GM12878 (cell line): Measurements from ENCODE around the gene TNFSF9. TPM values are rescaled to one million over a fixed set of nuclear protein-coding genes. Genes with fewer than 3 reads are reported as not detected.

Source experiments
- ATAC-seq: fragments of 200-7000 bp; cut with Tn5 transposase; 3 replicates; pipeline ENCODE4 v1.9.1; 2020; ENCODE audit warnings: mild to moderate bottlenecking, moderate library complexity
- BruUV-seq: library from RNA; stranded (reverse); fragments of 400-500 nt; replicated peaks from 2 replicates; lab custom pipeline; 2021; lab: Mats Ljungman, UMichigan
- CTCF ChIA-PET: fragments of 300-600 bp; sonication (Branson Sonifier 250); formaldehyde crosslinking; extraction: SDS; loops from one replicate; lab custom pipeline; 2021; ENCODE audit warnings: inconsistent platforms; lab: Yijun Ruan, JAX
- POLR2A ChIA-PET: fragments of 350-600 bp; formaldehyde crosslinking; extraction: SDS; loops from one replicate; lab custom pipeline; 2021; ENCODE audit warnings: inconsistent platforms; lab: Charles Lee
- RAD21 ChIA-PET: fragments of 300-600 bp; sonication (Branson Sonifier 250); formaldehyde crosslinking; loops from one replicate; lab custom pipeline; 2023; ENCODE audit warnings: antibody characterized with exemption; ENCODE audit not compliant: unreplicated experiment; lab: Charles Lee
- SMC1A ChIA-PET: fragments of 300-600 bp; sonication (Branson Sonifier 250); formaldehyde crosslinking; loops from one replicate; lab custom pipeline; 2023; ENCODE audit not compliant: unreplicated experiment, uncharacterized antibody; lab: Charles Lee
- DNase-seq: peaks from one replicate; pipeline ENCODE4 v3.0.0-alpha.2; 2011; ENCODE audit warnings: low read depth, low spot score
- FAIRE-seq: peaks from 3 replicates; lab custom pipeline; 2011; peaks lifted over from hg19 to GRCh38; lab: Jason Lieb, UNC
- H2AFZ ChIP-seq: 2 replicates; pipeline ENCODE4 v1.6.0; 2011; ENCODE audit warnings: low read depth, low read length, control low read depth; ENCODE audit not compliant: control insufficient read depth
- H3K27ac ChIP-seq: 2 replicates; pipeline ENCODE4 v1.5.1; 2011; ENCODE audit warnings: control low read depth; ENCODE audit not compliant: control insufficient read depth, insufficient read depth
- H3K27me3 ChIP-seq, 2 experiments: replicated peaks in 1 of 2; 2 replicates each; pipeline versions ENCODE4 v1.6.0 to v1.6.1; 2011; ENCODE audit warnings: low read length in 1 of 2; ENCODE audit not compliant: control insufficient read depth in 2 of 2, insufficient read depth in 2 of 2
- H3K36me3 ChIP-seq, 2 experiments: 2 replicates each; pipeline ENCODE4 v1.5.1; 2011; ENCODE audit warnings: low read length in 1 of 2; ENCODE audit not compliant: control insufficient read depth in 2 of 2, insufficient read depth in 2 of 2
- H3K4me1 ChIP-seq: 2 replicates; pipeline ENCODE4 v1.6.1; 2011; ENCODE audit warnings: mild to moderate bottlenecking, low read length, moderate library complexity, mixed read lengths; ENCODE audit not compliant: control insufficient read depth, insufficient read depth
- H3K4me2 ChIP-seq: 2 replicates; pipeline ENCODE4 v1.6.0; 2011; ENCODE audit warnings: control low read depth; ENCODE audit not compliant: control insufficient read depth, insufficient read depth
- H3K4me3 ChIP-seq: fragments of 200-600 bp; sonication (generic); 2 replicates; pipeline ENCODE4 v1.5.1; 2016
- H3K79me2 ChIP-seq: 2 replicates; pipeline ENCODE4 v1.6.0; 2011; ENCODE audit warnings: low read length; ENCODE audit not compliant: control insufficient read depth, insufficient read depth
- H3K9ac ChIP-seq: 2 replicates; pipeline ENCODE4 v1.8.0; 2011; ENCODE audit warnings: low read length, control low read depth, mixed read lengths; ENCODE audit not compliant: control insufficient read depth, insufficient read depth
- H3K9me3 ChIP-seq: replicated peaks from 3 replicates; pipeline ENCODE4 v1.5.1; 2011; ENCODE audit warnings: mild to moderate bottlenecking, low read length; ENCODE audit not compliant: control insufficient read depth, insufficient read depth
- H4K20me1 ChIP-seq: 2 replicates; pipeline ENCODE4 v1.6.0; 2011; ENCODE audit not compliant: control insufficient read depth, insufficient read depth
- CEBPB ChIP-seq, 2 experiments: fragments of 150-350 bp in 1 of 2; IDR thresholded peaks; 2 replicates each; pipeline ENCODE4 v1.6.1; 2012 to 2014; ENCODE audit warnings: low read depth in 2 of 2, low read length in 2 of 2, borderline replicate concordance in 1 of 2, inconsistent platforms in 1 of 2
- GABPA ChIP-seq: IDR thresholded peaks from 2 replicates; pipeline ENCODE4 v1.6.1; 2014; ENCODE audit warnings: antibody characterized with exemption, low read depth, mild to moderate bottlenecking, inconsistent platforms
- PAX8 ChIP-seq: fragments of 450-650 bp; IDR thresholded peaks from 2 replicates; pipeline ENCODE4 v1.6.1; 2017; ENCODE audit warnings: mild to moderate bottlenecking, moderate library complexity
- RELA ChIP-seq: fragments of 450-650 bp; IDR thresholded peaks from 2 replicates; pipeline ENCODE4 v1.8.0; 2014; ENCODE audit warnings: borderline replicate concordance; ENCODE audit not compliant: partially characterized antibody
- TBL1XR1 ChIP-seq: IDR thresholded peaks from 2 replicates; pipeline ENCODE4 v1.6.1; 2012; ENCODE audit warnings: low read depth, low read length, improper control_type of control experiment
- WGBS: methylation state at CpG from one replicate; pipeline ENCODE4 v1.1.6; 2016; ENCODE audit warnings: low lambda C conversion rate; ENCODE audit not compliant: insufficient replicate concordance, insufficient coverage; ENCODE audit errors: missing lambda C conversion rate; 5-methylcytosine and 5-hydroxymethylcytosine counted together
- in situ Hi-C: fragments of 300-500 bp; cut with MboI; formaldehyde crosslinking; loops from 9 replicates; pipeline ENCODE4 v1.14.3; 2018; ENCODE audit warnings: mixed read lengths
- intact Hi-C: fragments of 100-400 bp; cut with micrococcal nuclease; formaldehyde crosslinking; loops from one replicate; pipeline ENCODE4 v1.14.2; 2022; ENCODE audit not compliant: unreplicated experiment
- polyA plus RNA-seq, 11 experiments: library from polyadenylated mRNA; depleted of rRNA in 4 of 11; unstranded in 6 of 11; stranded (reverse) in 5 of 11; fragments of >200 nt; fragmentation: Nextera tagmentation in 4 of 11; fragmentation: Illumina TruSeq in 1 of 11; extraction: Ambion mirVana in 4 of 11; extraction: Trizol in 1 of 11; gene quantifications; 1 replicate in 1 of 11; 2 replicates in 10 of 11; pipeline versions ENCODE4 v1.2.1 to v1.2.3, GENCODE V29; 2011 to 2016; ENCODE audit warnings: inconsistent platforms in 2 of 11, missing spikeins in 2 of 11, low read depth in 1 of 11
- total RNA-seq, 4 experiments: library from RNA; depleted of rRNA in 3 of 4; stranded (reverse); fragments of >200 nt in 3 of 4; fragmentation: Illumina TruSeq in 1 of 4; extraction: Trizol in 1 of 4; gene quantifications; 2 replicates each; pipeline versions ENCODE4 v1.2.1 to v1.2.3, GENCODE V29; 2013 to 2021
- TF ChIP-seq, protein P1 (sequence below): fragments of 450-650 bp; IDR thresholded peaks from 2 replicates; pipeline ENCODE4 v1.6.1; 2016; ENCODE audit warnings: mild to moderate bottlenecking

Gene TNFSF9
- total and polyA plus RNA-seq, 10 of the 15 experiments (the other 5 are each of a cell fraction or from before 2014, with no cell fraction given), result 6.2 to 75.3 (median 22.1) TPM

DNA sequence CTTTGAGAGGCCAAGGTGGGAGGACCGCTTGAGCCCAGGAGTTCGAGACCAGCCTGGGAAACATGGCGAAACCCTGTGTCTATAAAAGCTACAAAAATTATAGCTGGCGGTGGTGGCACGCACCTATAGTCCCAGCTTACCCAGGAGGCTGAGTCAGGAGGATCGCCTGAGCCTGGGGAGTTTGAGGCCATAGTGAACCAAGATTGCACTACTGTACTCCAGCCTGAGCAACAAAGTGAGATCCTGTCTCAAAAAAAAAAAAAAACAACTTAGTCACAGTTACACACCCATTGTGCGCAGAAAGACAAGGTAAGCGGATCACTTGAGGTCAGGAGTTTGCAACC is 48.5 kb upstream of the TNFSF9 start:
- Histone ChIP-seq H3K9me3 (no peaks in the 10 kb centered on the region; the same call in 2 of the 3 replicates), H3K27ac (peak overlapping the region; percentile 93), H3K4me1 (peaks cover 10% of the 10 kb centered on the region), H3K27me3 (no peaks in the 10 kb centered on the region), H2AFZ (peak overlapping the region; percentile 82), H3K4me3 (peak overlapping the region; percentile 69; the same call in 1 of the 2 replicates), H3K79me2 (peaks cover 16% of the 10 kb centered on the region), H3K9ac (peak overlapping the region; percentile 99), H3K36me3 (no peaks in the 10 kb centered on the region; a peak in 1 of 4 replicates), H3K4me2 (peak overlapping the region; percentile 89), H4K20me1 (no peaks in the 10 kb centered on the region)
- ChIA-PET POLR2A (interaction anchor here (0.7 to 1.9 kb wide), 8 partner anchors 9 to 337 kb away, joined by 3 to 7 read pairs (median 4); partner anchors contain the start of genes ALKBH7 and VAV1), SMC1A (interaction anchor here (1.2 to 2.1 kb wide), 4 partner anchors 10 to 36 kb away, joined by 3 to 5 read pairs (median 4); no protein-coding TSS in a partner anchor), CTCF (interaction anchor here (0.7 to 3.4 kb wide), 10 partner anchors 9 to 356 kb away, joined by 3 to 26 read pairs (median 6); partner anchors contain the start of genes ALKBH7, KHSRP and SLC25A23), RAD21 (interaction anchor here (1.4 to 2.4 kb wide), 5 partner anchors 8 to 142 kb away, joined by 3 to 18 read pairs (median 5); partner anchors contain the start of genes KHSRP and TUBB4A)
- no peak for DNase-seq
- no TSS peak for BruUV-seq
- ATAC-seq, result no peak
- FAIRE-seq, result no peak
- intact Hi-C loops, result loop anchor here (1.0 kb wide), 1 partner anchor 22 kb away; no protein-coding TSS in a partner anchor
- no peak for TF ChIP-seq TBL1XR1
- TF ChIP-seq, protein P1, sequence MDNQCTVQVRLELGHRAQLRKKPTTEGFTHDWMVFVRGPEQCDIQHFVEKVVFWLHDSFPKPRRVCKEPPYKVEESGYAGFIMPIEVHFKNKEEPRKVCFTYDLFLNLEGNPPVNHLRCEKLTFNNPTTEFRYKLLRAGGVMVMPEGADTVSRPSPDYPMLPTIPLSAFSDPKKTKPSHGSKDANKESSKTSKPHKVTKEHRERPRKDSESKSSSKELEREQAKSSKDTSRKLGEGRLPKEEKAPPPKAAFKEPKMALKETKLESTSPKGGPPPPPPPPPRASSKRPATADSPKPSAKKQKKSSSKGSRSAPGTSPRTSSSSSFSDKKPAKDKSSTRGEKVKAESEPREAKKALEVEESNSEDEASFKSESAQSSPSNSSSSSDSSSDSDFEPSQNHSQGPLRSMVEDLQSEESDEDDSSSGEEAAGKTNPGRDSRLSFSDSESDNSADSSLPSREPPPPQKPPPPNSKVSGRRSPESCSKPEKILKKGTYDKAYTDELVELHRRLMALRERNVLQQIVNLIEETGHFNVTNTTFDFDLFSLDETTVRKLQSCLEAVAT, result peak; percentile 77; the same call in 1 of the 2 replicates
- in situ Hi-C loops, result no loop called here
- WGBS, result 89% methylated on average over 8 of the region's 8 CpGs

DNA sequence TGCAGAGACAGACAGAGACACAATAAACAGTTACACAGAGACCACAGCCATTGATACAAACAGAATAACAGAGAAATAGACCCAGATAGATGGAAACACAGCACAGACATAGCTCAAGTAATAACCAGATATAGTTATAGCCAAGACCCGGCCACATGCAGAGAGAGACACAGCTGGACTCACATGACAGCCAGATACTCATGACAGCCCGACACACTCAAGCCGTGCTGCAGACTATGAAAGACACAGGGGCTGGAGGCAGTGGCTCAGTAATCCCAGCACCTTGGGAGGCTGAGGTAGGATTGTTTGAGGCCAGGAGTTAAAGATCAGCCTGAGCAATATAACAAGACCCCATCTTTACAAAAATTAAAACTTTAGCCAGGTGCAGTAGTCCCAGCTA is 47.6 kb upstream of the TNFSF9 start:
- H3K27ac ChIP-seq, result no peak overlapping the region
- in situ Hi-C loops (no loop called here), intact Hi-C loops (no loop called here)
- BruUV-seq, result no TSS peak
- RAD21 ChIA-PET, result interaction anchor here (1.6 kb wide), 1 partner anchor 58 kb away, joined by 5 read pairs; the partner anchor contains the start of gene KHSRP
- H3K27me3 ChIP-seq, result no peaks in the 10 kb centered on the region
- no peak overlapping the region for H3K4me3 ChIP-seq
- POLR2A ChIA-PET, result interaction anchor here (0.6 to 1.4 kb wide), 2 partner anchors 8 to 21 kb away, joined by 3 to 4 read pairs; no protein-coding TSS in a partner anchor
- CTCF ChIA-PET, result interaction anchor here (1.2 to 3.4 kb wide), 4 partner anchors 8 to 148 kb away, joined by 3 to 26 read pairs (median 7); no protein-coding TSS in a partner anchor
- no peak overlapping the region for H3K9ac ChIP-seq
- H4K20me1 ChIP-seq, result no peaks in the 10 kb centered on the region
- no peak for TF ChIP-seq RELA
- no peak for TF ChIP-seq GABPA
- no peak for TF ChIP-seq CEBPB (IDR thresholded peaks at IDR 0.05; ENCODE audit: borderline replicate concordance in 1 of 2, low read depth in 2 of 2, low read length in 2 of 2)
- no peak for TF ChIP-seq PAX8
- TF ChIP-seq, all 136 proteins: peak for 0
- SMC1A ChIA-PET, result interaction anchor here (1.2 kb wide), 1 partner anchor 35 kb away, joined by 4 read pairs; no protein-coding TSS in a partner anchor
- Histone ChIP-seq H3K79me2 (peaks cover 16% of the 10 kb centered on the region), H3K4me2 (no peak overlapping the region), H3K4me1 (peaks cover 10% of the 10 kb centered on the region), H2AFZ (no peak overlapping the region; the same call in 1 of the 2 replicates), H3K9me3 (no peaks in the 10 kb centered on the region), H3K36me3 (no peaks in the 10 kb centered on the region; a peak in 1 of 4 replicates)
- no peak for ATAC-seq
- peak; percentile 75 for FAIRE-seq
- no peak for DNase-seq
- WGBS, result 82% methylated on average over 3 of the region's 3 CpGs
